Non-pigmented ciliary epithelial cell (primary cell): ENCODE measurements around the gene PGLYRP2.
"Not testable (repeated sequence)": the region's sequence is repeated elsewhere in the genome, so short reads cannot be mapped to it uniquely, and the experiment has no call there.

Experiments
- DNase-seq: peaks from one replicate; pipeline ENCODE4 v3.0.0-alpha.2; 2010; ENCODE audit warnings: low read depth

The PGLYRP2 gene

GRCh38 chr19:15479391-15480345, at the start of gene PGLYRP2:
Gene PGLYRP2 (minus strand): TSS chr19:15479501. CDS start chr19:15479371, 130 bp downstream.
- DNase-seq, result no peak

GRCh38 chr19:15527705-15528104, 48.4 kb upstream of the PGLYRP2 start:
- no peak for DNase-seq

- no peak for DNase-seq
Observed at GRCh38 chr19:15526408-15526807, 47.1 kb upstream of the PGLYRP2 start.

- DNase-seq, result no peak
Observed at GRCh38 chr19:15525291-15525690, 46.0 kb upstream of the PGLYRP2 start.

GRCh38 chr19:15524781-15525180, 45.5 kb upstream of the PGLYRP2 start:
- no peak for DNase-seq

GRCh38 chr19:15519433-15519976, 40.2 kb upstream of the PGLYRP2 start:
- DNase-seq, result no peak

- no peak for DNase-seq
Observed at GRCh38 chr19:15517778-15518177, 38.5 kb upstream of the PGLYRP2 start.

- no peak for DNase-seq
Observed at GRCh38 chr19:15516363-15516762, 37.1 kb upstream of the PGLYRP2 start.

- DNase-seq, result not testable (repeated sequence)
Observed at GRCh38 chr19:15515227-15515625, 35.9 kb upstream of the PGLYRP2 start.

- DNase-seq, result no peak
Observed at GRCh38 chr19:15511671-15512424, 32.5 kb upstream of the PGLYRP2 start.

- no peak for DNase-seq
Observed at GRCh38 chr19:15508035-15508710, 28.9 kb upstream of the PGLYRP2 start, which contains the start of gene CYP4F22. Gene CYP4F22 (plus strand): TSS chr19:15508525. CDS start chr19:15525337, 16,812 bp downstream.

- no peak for DNase-seq
Observed at GRCh38 chr19:15507068-15508034, 28.1 kb upstream of the PGLYRP2 start.

- DNase-seq, result no peak
Observed at GRCh38 chr19:15506074-15506571, 26.8 kb upstream of the PGLYRP2 start.

GRCh38 chr19:15502264-15502663, 23.0 kb upstream of the PGLYRP2 start:
- DNase-seq, result no peak

- DNase-seq, result no peak
Observed at GRCh38 chr19:15501596-15501995, 22.3 kb upstream of the PGLYRP2 start.

GRCh38 chr19:15498910-15499309, 19.6 kb upstream of the PGLYRP2 start:
- no peak for DNase-seq

- DNase-seq, result no peak
Observed at GRCh38 chr19:15498156-15498858, 19.0 kb upstream of the PGLYRP2 start.

GRCh38 chr19:15495151-15495550, 15.8 kb upstream of the PGLYRP2 start:
- DNase-seq, result no peak

GRCh38 chr19:15488489-15489226, 9.4 kb upstream of the PGLYRP2 start:
- no peak for DNase-seq
